NCI-H1048 (cell line): ENCODE measurements around the gene AHSG.
"Not testable (repeated sequence)": the region's sequence is repeated elsewhere in the genome, so short reads cannot be mapped to it uniquely, and the experiment has no call there.

ENCODE experiments used
- DNase-seq: peaks from one replicate; lab custom pipeline; 2025; lab: John Stamatoyannopoulos, UW

Gene AHSG

DNA sequence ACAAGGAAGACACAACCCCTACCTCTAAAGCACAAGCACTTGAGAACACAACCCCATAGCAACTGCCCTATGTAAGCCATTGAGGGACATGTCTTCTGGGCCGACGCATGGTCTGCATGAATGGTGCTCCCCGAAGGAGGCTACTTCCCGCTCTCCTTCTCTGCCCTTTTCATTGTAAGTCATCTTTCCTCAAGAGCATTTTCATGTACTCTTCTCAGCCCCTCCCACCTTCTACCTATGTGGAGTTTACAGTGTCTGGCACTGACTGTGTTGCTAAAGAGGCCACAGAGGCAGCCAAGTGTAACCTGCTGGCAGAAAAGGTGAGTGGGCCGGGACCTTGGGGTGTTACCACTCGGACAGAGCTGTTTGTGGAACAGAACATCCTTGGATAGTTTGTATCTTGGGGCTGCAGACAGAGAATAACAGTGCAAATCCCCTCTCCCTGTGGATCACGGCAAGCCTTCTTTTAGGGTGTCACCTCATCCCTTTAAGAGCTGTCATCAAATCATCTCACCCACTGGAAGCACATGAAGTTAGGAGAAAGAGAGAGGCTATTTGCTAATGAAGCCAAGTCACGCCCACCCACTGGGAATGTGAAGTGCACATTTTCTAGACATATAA lies 5.6 kb downstream of the AHSG start:
- no peak for DNase-seq

- DNase-seq = no peak
These were observed 6.9 kb downstream of the AHSG start for GRCh38 chr3:186619787-186620212.

- no peak for DNase-seq
These were observed 7.6 kb downstream of the AHSG start for GRCh38 chr3:186620213-186621092.

GRCh38 chr3:186621894-186622650 lies 9.2 kb downstream of the AHSG start:
- no peak for DNase-seq

- DNase-seq = no peak
These were observed 9.9 kb downstream of the AHSG start for GRCh38 chr3:186622651-186623310.

DNA sequence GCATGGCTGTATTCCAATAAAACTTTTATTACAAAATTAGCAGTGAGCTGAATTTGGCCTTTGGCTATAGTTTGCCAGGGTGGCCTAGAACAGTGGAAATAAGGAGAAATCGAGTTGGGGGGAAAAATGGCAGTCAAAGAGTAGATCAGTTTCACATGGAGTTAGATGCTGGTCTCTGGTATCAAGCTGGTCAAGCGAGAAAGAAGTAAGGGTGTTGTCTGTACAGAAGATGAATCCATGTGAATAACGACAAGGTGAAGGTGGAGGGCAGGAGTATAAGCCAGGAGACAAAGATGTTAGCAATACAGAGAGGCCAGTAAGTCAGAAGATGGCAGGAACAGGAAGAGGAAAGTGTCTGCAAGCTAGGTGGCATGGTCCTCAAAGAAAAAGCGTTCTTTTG lies 11.7 kb downstream of the AHSG start:
- no peak for DNase-seq

DNA sequence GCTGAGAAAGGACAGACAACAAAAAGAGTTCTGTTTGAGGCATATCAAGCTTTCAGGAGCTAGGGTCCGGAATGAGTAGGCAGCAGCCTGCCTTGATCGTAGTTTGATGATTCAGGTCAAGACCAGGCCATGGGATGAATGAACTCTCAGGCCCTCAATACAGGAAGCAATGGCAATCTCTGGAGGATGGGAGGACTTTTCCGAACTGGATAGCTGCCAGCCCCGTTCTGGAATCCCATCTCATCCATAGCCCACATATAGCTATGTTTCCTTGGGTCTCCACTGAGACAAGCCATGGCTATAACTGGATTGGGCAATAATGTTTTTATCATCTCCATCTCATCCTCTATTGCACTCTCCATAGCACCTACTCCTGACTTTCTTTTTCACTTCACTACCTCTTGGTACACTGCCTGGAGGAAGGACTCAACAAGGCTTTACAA lies 12.8 kb downstream of the AHSG start:
- DNase-seq = no peak

DNA sequence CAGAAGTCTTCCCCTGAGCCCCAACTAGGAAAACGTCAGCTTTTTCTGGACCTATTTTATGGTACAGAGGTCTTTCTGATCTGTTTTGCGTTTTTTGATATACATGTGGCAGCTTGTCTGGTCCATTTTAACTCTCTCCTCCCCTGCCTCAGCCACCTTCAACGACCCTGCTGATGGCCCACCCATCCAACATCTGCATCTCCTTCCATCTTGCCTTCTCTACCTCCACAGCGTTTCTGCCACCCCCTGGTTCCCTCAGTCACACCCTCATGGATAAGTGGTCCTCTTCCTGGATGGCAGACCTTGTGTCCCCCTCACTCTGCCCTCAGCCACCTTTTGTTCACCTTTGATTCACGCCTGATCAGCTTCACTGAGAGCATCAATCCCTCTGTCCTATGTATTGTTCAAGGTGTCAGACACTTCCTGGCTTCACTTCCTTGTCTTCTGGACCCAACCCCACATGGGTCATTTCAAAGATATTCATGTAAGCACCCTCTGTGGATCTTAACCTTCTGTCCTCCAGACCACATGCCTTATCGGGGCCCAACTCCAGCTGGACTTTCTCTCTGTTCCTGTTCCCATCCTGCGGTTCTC lies 13.5 kb downstream of the AHSG start:
- no peak for DNase-seq

GRCh38 chr3:186627852-186628414 lies 15.1 kb downstream of the AHSG start:
- DNase-seq = no peak

DNA sequence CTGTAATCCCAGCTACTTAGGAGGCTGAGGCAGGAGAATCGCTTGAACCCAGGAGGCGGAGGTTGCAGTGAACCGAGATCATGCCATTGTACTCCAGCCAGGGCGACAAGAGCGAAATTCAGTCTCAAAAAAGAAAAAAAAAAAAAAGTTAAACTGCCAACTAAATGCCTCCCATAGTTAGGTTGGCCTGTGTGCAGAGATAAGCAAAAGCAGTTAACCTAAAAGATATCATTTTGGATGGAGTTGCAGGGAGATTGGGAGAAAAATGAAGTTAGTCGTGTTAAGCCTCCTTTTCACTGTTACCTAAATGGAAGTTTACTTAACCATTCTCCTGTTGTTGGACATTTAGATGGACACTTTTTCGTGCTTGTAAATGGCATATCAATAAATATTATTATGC lies 15.9 kb downstream of the AHSG start:
- DNase-seq = no peak

DNA sequence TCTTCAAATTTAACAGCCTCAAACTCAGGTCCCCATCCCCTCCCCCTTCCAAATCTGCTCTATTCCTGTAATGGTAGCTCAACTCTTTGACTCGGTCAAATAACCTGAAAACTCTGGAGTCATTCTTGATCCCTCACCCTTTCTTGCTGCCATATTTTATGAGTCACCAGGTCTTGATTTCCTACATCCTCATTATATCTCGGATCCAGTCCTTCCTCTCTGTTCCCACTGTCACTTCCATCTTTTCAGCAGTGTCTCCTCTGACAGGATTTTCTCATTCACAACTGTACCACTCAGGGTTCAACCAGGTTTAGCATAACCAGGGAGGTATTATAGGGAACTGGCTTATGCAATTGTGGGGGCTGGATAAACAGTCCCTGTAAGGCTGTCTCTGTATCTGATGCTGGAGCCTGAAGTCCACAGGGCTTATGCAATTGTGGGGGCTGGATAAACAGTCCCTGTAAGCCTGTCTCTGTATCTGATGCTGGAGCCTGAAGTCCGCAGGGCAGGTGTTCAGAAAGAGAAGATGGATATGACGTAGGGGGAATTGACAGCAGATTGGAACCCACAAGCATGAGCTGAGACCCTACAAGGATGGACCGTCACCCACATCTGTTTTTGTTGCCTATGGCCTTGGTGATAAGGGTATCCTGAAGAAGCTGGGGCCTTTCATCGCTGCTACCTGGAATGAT lies 18.2 kb downstream of the AHSG start:
- no peak for DNase-seq

GRCh38 chr3:186633481-186633880 lies 20.6 kb downstream of the AHSG start:
- no peak for DNase-seq

GRCh38 chr3:186634207-186634606 lies 21.3 kb downstream of the AHSG start:
- not testable (repeated sequence) for DNase-seq

DNA sequence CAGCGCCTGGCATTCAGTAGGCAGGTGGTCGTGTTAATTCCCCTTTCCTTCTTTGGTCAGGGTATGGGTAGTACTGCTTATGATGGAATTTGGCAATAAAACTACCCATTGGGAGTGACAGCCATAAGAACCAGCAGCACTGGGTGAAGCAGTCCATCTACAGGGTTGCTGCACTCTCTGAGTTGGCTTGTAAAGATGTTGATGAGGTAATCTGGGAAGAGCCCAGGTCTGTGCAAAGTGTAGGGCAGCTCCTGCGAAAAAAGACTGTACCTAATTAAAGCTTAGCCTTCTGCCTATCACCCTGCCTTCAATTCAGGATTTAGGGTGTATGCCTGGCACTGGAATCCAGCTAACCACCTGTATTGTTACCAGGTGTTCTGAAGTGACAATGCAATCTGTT lies 22.7 kb downstream of the AHSG start:
- no peak for DNase-seq

DNA sequence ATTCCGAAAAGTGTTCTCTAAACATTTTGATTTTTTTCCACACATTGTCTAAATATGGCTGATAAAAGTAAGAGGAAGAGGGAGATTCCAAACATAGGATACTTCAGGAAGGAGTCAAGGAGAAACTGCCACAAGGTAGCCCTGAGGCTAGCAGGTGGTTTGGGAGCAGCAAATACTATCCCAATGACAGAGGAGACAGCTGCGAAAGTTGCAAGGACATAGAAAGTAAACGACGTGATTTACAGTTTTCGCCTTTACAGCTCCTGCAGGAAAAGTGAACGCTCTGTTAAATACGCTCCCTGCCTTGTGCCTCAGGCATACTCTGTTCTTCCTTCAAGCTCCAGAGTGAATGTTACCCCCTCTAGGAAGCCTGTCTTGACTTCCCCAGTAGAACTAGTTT lies 23.7 kb downstream of the AHSG start:
- no peak for DNase-seq

- DNase-seq = no peak
These were observed 24.8 kb downstream of the AHSG start for GRCh38 chr3:186637686-186638085.

- DNase-seq = no peak
These were observed 25.4 kb downstream of the AHSG start for GRCh38 chr3:186638259-186638658.

GRCh38 chr3:186639778-186640472 lies 27.1 kb downstream of the AHSG start, which contains the start of gene FETUB:
Gene FETUB (plus strand): TSS chr3:186640399. CDS start chr3:186640461, 62 bp downstream.
- DNase-seq = no peak

GRCh38 chr3:186640473-186640818 lies 27.6 kb downstream of the AHSG start:
- no peak for DNase-seq

DNA sequence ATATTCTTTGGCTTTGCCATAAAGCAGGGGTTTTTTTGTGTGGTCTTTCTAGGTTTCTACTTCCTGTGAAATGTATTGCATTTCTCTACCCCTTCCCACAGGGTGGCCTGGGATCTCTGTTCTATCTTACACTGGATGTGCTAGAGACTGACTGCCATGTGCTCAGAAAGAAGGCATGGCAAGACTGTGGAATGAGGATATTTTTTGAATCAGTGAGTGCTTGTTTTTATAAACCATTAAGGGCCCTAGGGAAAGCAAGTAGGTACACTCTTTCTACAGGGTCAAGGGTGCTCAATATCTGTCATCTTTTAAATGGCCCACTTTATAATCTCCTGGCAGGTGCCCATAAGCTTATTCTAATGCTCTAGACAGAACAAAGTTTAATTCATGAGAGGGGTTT lies 28.1 kb downstream of the AHSG start:
- DNase-seq = no peak
